OCI-LY3 (cell line): ENCODE data around the gene NCKAP5.

Experiments
- H2AFZ ChIP-seq: fragments of 200-600, 300-600 bp; shearing (Covaris generic); 2 replicates; pipeline ENCODE4 v1.6.0; 2014; ENCODE audit warnings: antibody characterized with exemption, low read depth, low read length
- H3K27ac ChIP-seq: fragments of 200-600, 300-600 bp; sonication (generic); 2 replicates; pipeline ENCODE4 v1.5.1; 2014; ENCODE audit warnings: mild to moderate bottlenecking, low read length, moderate library complexity, mixed read lengths
- H3K27me3 ChIP-seq: fragments of 200-600, 300-600 bp; sonication (generic); 2 replicates; pipeline ENCODE4 v1.6.1; 2014; ENCODE audit warnings: low read depth, low read length, mixed read lengths
- H3K36me3 ChIP-seq: fragments of 200-600, 300-600 bp; sonication (generic); replicated peaks from 2 replicates; pipeline ENCODE3; 2014; ENCODE audit warnings: low read depth, low read length, mixed read lengths
- H3K4me1 ChIP-seq: fragments of 300-600, 200-600 bp; sonication (generic); 2 replicates; pipeline ENCODE4 v1.6.1; 2014; ENCODE audit warnings: low read length, mixed read lengths
- H3K4me2 ChIP-seq: fragments of 200-600, 300-600 bp; sonication (generic); 2 replicates; pipeline ENCODE4 v1.6.1; 2014; ENCODE audit warnings: low read length, mixed read lengths
- H3K4me3 ChIP-seq: fragments of 300-600, 200-600 bp; sonication (generic); 2 replicates; pipeline ENCODE4 v1.5.1; 2014; ENCODE audit warnings: antibody characterized with exemption, mild to moderate bottlenecking, low read length, moderate library complexity
- H3K79me2 ChIP-seq: fragments of 300-600, 200-600 bp; shearing (Covaris generic); 2 replicates; pipeline ENCODE4 v1.6.1; 2014; ENCODE audit warnings: mild to moderate bottlenecking, low read length, mixed read lengths
- H3K9ac ChIP-seq: fragments of 300-600, 200-600 bp; shearing (Covaris generic); 2 replicates; pipeline ENCODE4 v1.6.0; 2014; ENCODE audit warnings: mild to moderate bottlenecking, low read length, moderate library complexity
- H3K9me3 ChIP-seq: fragments of 200-600, 300-600 bp; shearing (Covaris generic); 2 replicates; pipeline ENCODE4 v1.6.1; 2014; ENCODE audit warnings: low read length, mixed read lengths; ENCODE audit not compliant: insufficient read depth
- H4K20me1 ChIP-seq: fragments of 200-600, 300-600 bp; sonication (generic); 2 replicates; pipeline ENCODE4 v1.6.1; 2016; ENCODE audit warnings: low read length, mixed read lengths; ENCODE audit not compliant: insufficient read depth
- CTCF ChIP-seq: fragments of 200-600, 300-600 bp; sonication (generic); IDR thresholded peaks from 2 replicates; pipeline ENCODE4 v1.5.1; 2014; ENCODE audit warnings: antibody characterized with exemption, low read length, low read depth
- EZH2phosphoT487 ChIP-seq: fragments of 200-600 bp; shearing (Covaris generic); IDR thresholded peaks from 2 replicates; pipeline ENCODE4 v1.6.1; 2018; ENCODE audit warnings: antibody characterized with exemption, mixed run types, low read depth

NCKAP5 gene

GRCh38 chr2:132654968-132655367 lies 913.3 kb downstream of the NCKAP5 start:
- Histone ChIP-seq H3K36me3 (no peaks in the 10 kb centered on the region), H3K27ac (no peak overlapping the region), H3K79me2 (no peaks in the 10 kb centered on the region), H3K9ac (no peak overlapping the region), H3K4me2 (no peak overlapping the region), H3K27me3 (no peaks in the 10 kb centered on the region), H3K4me1 (no peaks in the 10 kb centered on the region), H2AFZ (no peak overlapping the region), H4K20me1 (no peaks in the 10 kb centered on the region), H3K9me3 (no peaks in the 10 kb centered on the region), H3K4me3 (no peak overlapping the region)
- TF ChIP-seq EZH2phosphoT487 (no peak), CTCF (no peak)

GRCh38 chr2:132654335-132654734 lies 913.9 kb downstream of the NCKAP5 start:
- no peak overlapping the region for H2AFZ ChIP-seq
- H3K4me2 ChIP-seq = no peak overlapping the region
- H4K20me1 ChIP-seq = no peaks in the 10 kb centered on the region
- H3K4me1 ChIP-seq = no peaks in the 10 kb centered on the region
- no peak for TF ChIP-seq EZH2phosphoT487
- no peak for TF ChIP-seq CTCF
- no peak overlapping the region for H3K9ac ChIP-seq
- no peaks in the 10 kb centered on the region for H3K9me3 ChIP-seq
- no peak overlapping the region for H3K27ac ChIP-seq
- H3K27me3 ChIP-seq = no peaks in the 10 kb centered on the region
- no peaks in the 10 kb centered on the region for H3K36me3 ChIP-seq
- no peak overlapping the region for H3K4me3 ChIP-seq
- H3K79me2 ChIP-seq = no peaks in the 10 kb centered on the region

- no peaks in the 10 kb centered on the region for H3K9me3 ChIP-seq
- no peaks in the 10 kb centered on the region for H3K4me1 ChIP-seq
- no peaks in the 10 kb centered on the region for H3K79me2 ChIP-seq
- TF ChIP-seq CTCF = no peak
- no peak for TF ChIP-seq EZH2phosphoT487
- H3K27ac ChIP-seq = no peak overlapping the region
- H3K9ac ChIP-seq = no peak overlapping the region
- H2AFZ ChIP-seq = no peak overlapping the region
- no peaks in the 10 kb centered on the region for H3K27me3 ChIP-seq
- H4K20me1 ChIP-seq = no peaks in the 10 kb centered on the region
- H3K4me3 ChIP-seq = no peak overlapping the region
- H3K36me3 ChIP-seq = no peaks in the 10 kb centered on the region
- no peak overlapping the region for H3K4me2 ChIP-seq
Observed at GRCh38 chr2:132652474-132652873, 915.8 kb downstream of the NCKAP5 start.

GRCh38 chr2:132651115-132652045 lies 916.9 kb downstream of the NCKAP5 start:
- Histone ChIP-seq H4K20me1 (no peaks in the 10 kb centered on the region), H3K4me1 (no peaks in the 10 kb centered on the region), H3K4me2 (no peak overlapping the region), H3K4me3 (no peak overlapping the region), H3K27ac (no peak overlapping the region), H3K9me3 (no peaks in the 10 kb centered on the region), H3K36me3 (no peaks in the 10 kb centered on the region), H2AFZ (no peak overlapping the region), H3K9ac (no peak overlapping the region), H3K79me2 (no peaks in the 10 kb centered on the region), H3K27me3 (no peaks in the 10 kb centered on the region)
- TF ChIP-seq EZH2phosphoT487 (no peak), CTCF (no peak; the same call in 1 of the 2 replicates)
